Measurements from ENCODE around the gene SCD. TPM values are rescaled to one million over a fixed set of nuclear protein-coding genes. Genes with fewer than 3 reads are reported as not detected.

The SCD gene
- total and polyA plus RNA-seq, 2 donors = 35.2 to 66.4 TPM

Small RNA genes lying within 50 kb of the gene (small RNA-seq; reads per million reads assigned to genes)
- gene RF00019 = not detected

Other genes starting within 250 kb of the SCD start
- gene ERLIN1, start 161.2 kb upstream of the SCD start, total RNA-seq = 33.7 TPM
- 23.7 TPM for gene ERLIN1, start 161.2 kb upstream of the SCD start, polyA plus RNA-seq
- gene CHUK, start 117.6 kb upstream of the SCD start, total RNA-seq = 27.2 TPM
- 13.4 TPM for gene CHUK, start 117.6 kb upstream of the SCD start, polyA plus RNA-seq
- gene CWF19L1, start 79.6 kb upstream of the SCD start, total RNA-seq = 33.1 TPM
- 17.9 TPM for gene CWF19L1, start 79.6 kb upstream of the SCD start, polyA plus RNA-seq
- 28.6 TPM for gene BLOC1S2, start 60.6 kb upstream of the SCD start, total RNA-seq
- 22.4 TPM for gene BLOC1S2, start 60.6 kb upstream of the SCD start, polyA plus RNA-seq
- not detected for gene PKD2L1, start 17.0 kb upstream of the SCD start, total RNA-seq
- gene PKD2L1, start 17.0 kb upstream of the SCD start, polyA plus RNA-seq = not detected
- gene WNT8B, start 115.8 kb downstream of the SCD start, total RNA-seq = 0.11 TPM
- gene WNT8B, start 115.8 kb downstream of the SCD start, polyA plus RNA-seq = 0.08 TPM
- gene SEC31B, start 172.6 kb downstream of the SCD start, total RNA-seq = 7.0 TPM
- 5.1 TPM for gene SEC31B, start 172.6 kb downstream of the SCD start, polyA plus RNA-seq
- 106 TPM for gene NDUFB8, start 182.6 kb downstream of the SCD start, total RNA-seq
- 364 TPM for gene NDUFB8, start 182.6 kb downstream of the SCD start, polyA plus RNA-seq
- 14.4 TPM for gene HIF1AN, start 188.7 kb downstream of the SCD start, total RNA-seq
- gene HIF1AN, start 188.7 kb downstream of the SCD start, polyA plus RNA-seq = 15.4 TPM

All from urinary bladder (tissue), 2 donors.